ENCODE data around the gene FIG4. TPM values are rescaled to one million over a fixed set of nuclear protein-coding genes. Genes with fewer than 3 reads are reported as not detected.
"Not testable (repeated sequence)": the region's sequence is repeated elsewhere in the genome, so short reads cannot be mapped to it uniquely, and the experiment has no call there.

FIG4 gene
- total RNA-seq, 1 donor from 2014 or later, result 14.7 TPM

DNA sequence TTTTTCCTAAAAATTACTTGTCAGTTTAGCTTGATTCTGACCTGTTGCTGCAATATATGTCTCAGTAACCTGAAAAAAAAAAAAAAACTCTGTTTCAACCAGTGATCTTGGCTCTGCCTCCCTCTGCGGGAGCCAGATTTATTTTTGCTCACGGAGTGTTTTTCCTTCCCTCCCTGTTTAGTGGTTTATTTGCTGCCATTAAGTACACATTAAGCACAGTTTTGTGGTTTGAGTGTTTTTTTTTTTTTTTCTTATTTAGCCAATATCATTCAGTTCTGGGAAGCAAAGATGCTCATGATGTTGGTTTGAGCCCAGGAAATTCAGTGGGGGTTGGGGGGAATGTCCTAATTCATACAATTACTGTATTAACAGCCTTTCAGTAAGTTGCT, 176.9 kb downstream of the FIG4 start:
- no peak for FAIRE-seq
- DNase-seq (ENCODE audit: low read depth), result no peak
- Histone ChIP-seq H3K27me3 (ENCODE audit: control insufficient read depth, insufficient read depth, low read length) (no peaks in the 10 kb centered on the region), H3K4me3 (ENCODE audit: low read depth, low read length) (no peak overlapping the region), H3K36me3 (ENCODE audit: control insufficient read depth, insufficient read depth, low read length) (no peaks in the 10 kb centered on the region)
- no peak for TF ChIP-seq CTCF (IDR thresholded peaks at IDR 0.05; ENCODE audit: insufficient read depth, low read length, severe bottlenecking)

DNA sequence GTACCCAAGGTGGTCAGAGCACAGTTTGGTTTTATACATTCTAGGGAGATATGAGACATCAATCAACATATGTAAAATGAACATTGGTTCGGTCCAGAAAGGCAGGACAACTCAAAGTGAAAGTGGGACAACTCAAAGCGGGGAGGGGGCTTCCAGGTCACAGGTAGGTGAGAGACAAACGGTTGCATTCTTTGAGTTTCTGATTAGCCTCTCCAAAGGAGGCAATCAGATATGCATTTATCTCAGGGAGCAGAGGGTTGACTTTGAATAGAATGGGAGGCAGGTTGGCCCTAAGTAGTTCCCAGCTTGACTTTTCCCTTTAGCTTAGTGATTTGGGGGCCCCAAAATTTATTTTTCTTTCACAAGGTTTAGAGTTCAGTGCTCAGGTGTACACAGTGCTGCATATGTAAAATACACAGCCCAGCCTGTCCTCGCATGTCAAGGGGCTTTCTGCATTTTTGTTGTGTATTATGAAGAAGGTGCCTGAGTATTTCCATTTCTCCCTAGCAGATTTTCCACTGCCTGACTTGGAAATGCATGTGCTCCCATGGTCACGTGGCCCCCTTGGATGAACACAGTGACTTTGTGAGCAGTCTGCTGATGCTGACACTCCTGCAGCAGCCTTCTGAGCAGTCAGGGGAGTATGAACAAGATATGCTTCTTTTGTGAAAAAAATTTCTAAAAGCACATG, 178.4 kb downstream of the FIG4 start:
- H3K4me3 ChIP-seq (ENCODE audit: low read depth, low read length); FAIRE-seq; H3K27me3 ChIP-seq (ENCODE audit: control insufficient read depth, insufficient read depth, low read length); DNase-seq (ENCODE audit: low read depth); H3K36me3 ChIP-seq (ENCODE audit: control insufficient read depth, insufficient read depth, low read length): not testable (repeated sequence)

DNA sequence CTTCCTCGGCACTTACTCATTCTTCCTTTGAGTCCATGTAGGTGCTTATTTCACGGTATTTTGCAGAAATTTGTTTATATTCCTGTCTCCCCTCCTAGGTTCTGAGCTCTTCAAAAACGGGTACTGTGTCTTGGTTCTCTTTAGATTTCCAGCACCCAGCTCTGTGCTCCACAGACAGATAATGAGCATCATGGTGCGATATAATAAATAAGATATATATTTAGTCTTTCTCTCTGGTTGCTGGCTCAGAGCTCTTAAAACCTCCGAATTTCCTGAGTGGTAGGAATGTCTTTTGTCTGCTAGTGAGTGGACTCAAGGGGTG, 179.0 kb downstream of the FIG4 start:
- H3K4me3 ChIP-seq (ENCODE audit: low read depth, low read length), result no peak overlapping the region
- no peak for DNase-seq (ENCODE audit: low read depth)
- no peak for FAIRE-seq
- TF ChIP-seq CTCF (IDR thresholded peaks at IDR 0.05; ENCODE audit: insufficient read depth, low read length, severe bottlenecking), result no peak
- no peaks in the 10 kb centered on the region for H3K36me3 ChIP-seq (ENCODE audit: control insufficient read depth, insufficient read depth, low read length)
- H3K27me3 ChIP-seq (ENCODE audit: control insufficient read depth, insufficient read depth, low read length), result no peaks in the 10 kb centered on the region

- no peaks in the 10 kb centered on the region for H3K27me3 ChIP-seq (ENCODE audit: control insufficient read depth, insufficient read depth, low read length)
- H3K36me3 ChIP-seq (ENCODE audit: control insufficient read depth, insufficient read depth, low read length), result no peaks in the 10 kb centered on the region
- FAIRE-seq (no peak), DNase-seq (ENCODE audit: low read depth) (no peak)
- no peak overlapping the region for H3K4me3 ChIP-seq (ENCODE audit: low read depth, low read length)
- TF ChIP-seq CTCF (IDR thresholded peaks at IDR 0.05; ENCODE audit: insufficient read depth, low read length, severe bottlenecking), result no peak
Measured at GRCh38 chr6:109872549-109872948, 181.5 kb downstream of the FIG4 start.

DNA sequence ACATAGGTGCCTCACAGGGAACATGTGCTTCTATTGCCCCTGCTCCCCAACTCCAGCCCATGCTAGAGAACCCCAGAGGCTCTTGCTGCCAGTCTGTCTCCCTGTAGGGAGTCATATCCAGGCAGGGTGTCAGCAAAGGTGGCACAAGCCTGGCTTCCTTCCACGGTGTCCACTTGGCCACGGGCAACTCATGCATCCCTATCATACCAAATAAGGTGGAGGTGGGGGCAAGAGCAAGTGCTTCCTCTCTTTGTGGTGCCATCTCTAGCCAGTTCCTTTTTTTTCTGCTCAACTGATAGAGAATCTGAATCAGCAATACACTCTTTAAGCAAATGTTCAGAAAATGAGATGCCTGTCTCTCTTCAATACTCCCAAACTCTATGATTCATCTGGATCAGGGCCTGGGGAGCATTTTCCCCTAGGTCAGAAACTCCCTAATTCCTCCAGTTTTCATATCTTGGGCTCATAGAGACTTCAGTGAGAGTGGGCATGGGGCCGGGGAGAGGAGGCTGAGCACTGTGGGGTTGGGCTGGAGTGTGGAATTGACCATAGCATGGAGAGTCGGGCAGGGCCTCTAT, 182.0 kb downstream of the FIG4 start:
- FAIRE-seq (no peak), DNase-seq (ENCODE audit: low read depth) (no peak)
- Histone ChIP-seq H3K4me3 (ENCODE audit: low read depth, low read length) (no peak overlapping the region), H3K27me3 (ENCODE audit: control insufficient read depth, insufficient read depth, low read length) (no peaks in the 10 kb centered on the region), H3K36me3 (ENCODE audit: control insufficient read depth, insufficient read depth, low read length) (no peaks in the 10 kb centered on the region)
- no peak for TF ChIP-seq CTCF (IDR thresholded peaks at IDR 0.05; ENCODE audit: insufficient read depth, low read length, severe bottlenecking)

GRCh38 chr6:109874086-109874485, 183.0 kb downstream of the FIG4 start:
- Histone ChIP-seq H3K27me3 (ENCODE audit: control insufficient read depth, insufficient read depth, low read length) (no peaks in the 10 kb centered on the region), H3K36me3 (ENCODE audit: control insufficient read depth, insufficient read depth, low read length) (no peaks in the 10 kb centered on the region), H3K4me3 (ENCODE audit: low read depth, low read length) (no peak overlapping the region)
- FAIRE-seq (no peak), DNase-seq (ENCODE audit: low read depth) (no peak)
- TF ChIP-seq CTCF (IDR thresholded peaks at IDR 0.05; ENCODE audit: insufficient read depth, low read length, severe bottlenecking), result no peak

Data from bronchial epithelial cell (primary cell).